ENCODE data around the gene FAM186B.

- TF ChIP-seq CTCF (IDR thresholded peaks at IDR 0.05; ENCODE audit: borderline replicate concordance, extremely low read depth, low read length, poor library complexity, severe bottlenecking) (no peak), EZH2 (IDR thresholded peaks at IDR 0.05; ENCODE audit: borderline replicate concordance, low read depth, low read length, severe bottlenecking) (no peak)
Observed at GRCh38 chr12:49627752-49628360, 22.4 kb upstream of the FAM186B start.
